Ascending aorta (tissue), 2 donors: ENCODE results near the gene OR10P1. TPM values are rescaled to one million over a fixed set of nuclear protein-coding genes. Genes with fewer than 3 reads are reported as not detected.

ENCODE experiments used
- DNase-seq, 2 donors: peaks; one replicate each; pipeline ENCODE4 v3.0.0-alpha.2; 2019; ENCODE audit warnings: low spot score in 2 of 2
- H3K27ac ChIP-seq, 2 donors: fragments of 200-600 bp; sonication (generic); one replicate each; pipeline ENCODE4 v1.5.1; 2016 to 2017; ENCODE audit warnings: mild to moderate bottlenecking in 1 of 2
- H3K27me3 ChIP-seq: fragments of 200-600 bp; sonication (generic); one replicate; pipeline ENCODE4 v1.5.1; 2017
- H3K36me3 ChIP-seq, 2 donors: fragments of 200-600 bp; sonication (generic); one replicate each; pipeline ENCODE4 v1.5.1; 2016
- H3K4me1 ChIP-seq, 2 donors: fragments of 200-600 bp; sonication (generic); one replicate each; pipeline ENCODE4 v1.5.1; 2016 to 2017; ENCODE audit warnings: mild to moderate bottlenecking in 1 of 2
- H3K4me3 ChIP-seq, 2 donors: fragments of 200-600 bp; sonication (generic); one replicate each; pipeline ENCODE4 v1.5.1; 2016 to 2017; ENCODE audit warnings: mild to moderate bottlenecking in 1 of 2
- H3K9me3 ChIP-seq, 2 donors: fragments of 200-600 bp; sonication (generic); one replicate each; pipeline ENCODE4 v1.5.1; 2016
- CTCF ChIP-seq, 3 experiments: fragments of 200-600 bp in 2 of 3; fragments of 450-650 bp in 1 of 3; sonication (generic) in 2 of 3; IDR thresholded peaks; one replicate each; pipeline ENCODE4 v1.5.1; 2016 to 2019; ENCODE audit warnings: antibody characterized with exemption in 3 of 3, mild to moderate bottlenecking in 1 of 3, moderate library complexity in 1 of 3
- intact Hi-C: fragments of 100-400 bp; cut with DNase I; formaldehyde crosslinking; loops from one replicate; pipeline ENCODE4 v1.15.1; 2023
- total RNA-seq: library from RNA; depleted of rRNA; stranded (reverse); fragments of >200 nt; gene quantifications from one replicate; pipeline ENCODE4 v1.1.0, GENCODE V29; 2016

OR10P1 gene
- total RNA-seq, 1 donor from 2014 or later, result not detected

DNA sequence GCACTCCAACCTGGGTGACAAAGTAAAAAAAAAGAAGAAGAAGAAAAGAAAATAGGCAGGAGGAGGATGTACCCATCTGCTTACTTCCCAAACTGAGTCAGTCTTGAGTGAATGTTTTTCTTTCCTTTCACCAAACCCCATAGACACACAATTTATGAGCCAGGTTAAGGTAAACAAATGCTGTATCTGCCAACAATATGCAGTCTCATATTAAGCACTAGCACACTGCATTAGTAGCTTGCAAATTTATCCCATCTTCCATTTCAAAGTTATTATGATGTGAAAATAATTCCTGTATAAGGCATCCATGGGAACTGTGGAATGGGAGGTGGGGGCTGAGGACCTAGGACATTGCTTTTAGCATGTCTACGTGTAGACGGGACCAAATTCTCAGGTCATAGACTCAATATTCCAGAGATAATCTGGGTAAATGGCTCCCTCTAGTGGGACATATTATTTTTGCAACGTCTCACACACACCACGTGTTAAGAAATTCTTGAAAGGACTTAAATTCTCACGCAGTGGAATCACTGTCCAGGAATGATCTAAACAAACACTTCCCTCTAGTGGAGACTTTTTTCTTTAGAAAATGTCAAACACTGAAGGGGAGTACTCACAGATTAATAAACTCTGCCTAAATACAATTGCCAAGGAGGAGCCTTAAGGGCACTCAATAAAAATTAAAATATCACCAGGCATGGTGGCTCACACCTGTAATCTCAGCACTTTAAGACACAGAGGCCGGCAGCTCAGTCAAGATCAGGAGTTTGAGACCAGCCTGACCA lies 17.1 kb upstream of the OR10P1 start:
- H3K4me3 ChIP-seq, result no peak overlapping the region
- no peak for DNase-seq
- peak; percentile 69 to 80 (median 70) for TF ChIP-seq CTCF (IDR thresholded peaks at IDR 0.05)
- H3K27me3 ChIP-seq, result no peaks in the 10 kb centered on the region
- H3K9me3 ChIP-seq, result peaks cover 0 to 8% of the 10 kb centered on the region in 2 donors
- no peaks in the 10 kb centered on the region for H3K36me3 ChIP-seq
- no peaks in the 10 kb centered on the region for H3K4me1 ChIP-seq
- intact Hi-C loops, result loop anchor here (1.0 to 5.0 kb wide), 2 partner anchors 430 to 627 kb away; no protein-coding TSS in a partner anchor
- no peak overlapping the region for H3K27ac ChIP-seq

DNA sequence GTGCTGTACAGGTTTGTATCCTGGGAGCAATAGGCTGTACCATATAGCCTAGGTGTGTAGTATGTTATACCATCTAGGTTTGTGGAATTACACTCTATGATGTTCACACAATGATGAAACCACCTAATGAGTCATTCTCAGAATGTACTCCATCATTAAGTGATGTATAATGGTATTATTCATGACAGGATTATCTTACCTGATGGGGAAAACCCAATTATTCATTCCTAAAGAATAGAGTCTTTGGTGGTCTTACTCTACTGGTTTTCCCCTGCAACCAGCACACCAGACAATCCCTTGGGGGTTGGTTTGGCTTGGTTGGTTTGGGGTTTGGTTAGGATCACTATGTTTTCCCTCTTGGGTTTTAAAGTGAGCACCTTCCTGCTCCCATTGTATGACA lies 12.6 kb upstream of the OR10P1 start:
- intact Hi-C loops, result no loop called here
- Histone ChIP-seq H3K4me1 (no peaks in the 10 kb centered on the region), H3K9me3 (no peaks in the 10 kb centered on the region), H3K4me3 (no peak overlapping the region), H3K27ac (no peak overlapping the region), H3K36me3 (no peaks in the 10 kb centered on the region), H3K27me3 (no peaks in the 10 kb centered on the region)
- TF ChIP-seq CTCF (IDR thresholded peaks at IDR 0.05), result no peak
- no peak for DNase-seq

GRCh38 chr12:55626154-55626553 lies 10.5 kb upstream of the OR10P1 start:
- TF ChIP-seq CTCF (IDR thresholded peaks at IDR 0.05), result no peak
- H3K27ac ChIP-seq, result no peak overlapping the region
- no peak overlapping the region for H3K4me3 ChIP-seq
- intact Hi-C loops, result no loop called here
- no peaks in the 10 kb centered on the region for H3K27me3 ChIP-seq
- no peaks in the 10 kb centered on the region for H3K9me3 ChIP-seq
- no peaks in the 10 kb centered on the region for H3K36me3 ChIP-seq
- no peaks in the 10 kb centered on the region for H3K4me1 ChIP-seq
- DNase-seq, result no peak

DNA sequence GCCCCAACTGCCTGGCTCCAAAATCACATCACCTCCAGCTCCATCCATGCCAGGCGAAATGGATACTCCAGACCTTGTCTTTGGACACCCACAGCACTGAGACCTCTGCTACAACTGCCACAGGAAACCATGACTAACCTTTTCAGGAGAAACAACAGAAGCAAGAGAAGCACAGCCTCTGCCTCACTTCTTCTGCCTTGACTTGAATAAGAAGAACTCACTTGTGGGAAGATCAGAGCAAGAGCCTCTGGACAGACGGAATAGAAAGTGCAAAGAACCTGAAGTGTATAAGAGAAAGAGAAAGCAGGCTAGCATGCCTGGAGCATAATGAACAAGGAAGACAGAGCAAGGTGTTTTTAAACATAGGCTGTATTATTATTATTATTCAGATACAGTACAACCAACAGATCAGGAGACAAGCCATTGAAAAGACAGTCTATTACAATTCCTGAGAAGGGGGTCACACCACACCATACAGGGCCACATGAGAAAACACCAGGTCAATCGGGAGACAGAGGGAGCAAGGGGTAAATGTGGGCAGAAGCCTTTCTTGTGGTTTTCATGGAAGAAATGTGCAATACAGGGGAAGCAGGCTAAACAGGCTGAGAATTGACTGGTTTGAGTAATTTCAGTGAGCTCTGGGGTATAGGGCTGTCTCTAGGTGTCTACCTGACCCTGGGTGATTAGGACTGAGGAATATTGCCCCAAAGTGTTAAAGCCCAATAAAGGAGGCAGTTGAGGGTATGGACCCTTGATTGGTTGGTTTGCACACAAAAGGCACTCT lies 7.4 kb upstream of the OR10P1 start:
- intact Hi-C loops, result no loop called here
- H3K4me1 ChIP-seq, result no peaks in the 10 kb centered on the region
- H3K36me3 ChIP-seq, result no peaks in the 10 kb centered on the region
- H3K4me3 ChIP-seq, result no peak overlapping the region
- no peak overlapping the region for H3K27ac ChIP-seq
- no peak for DNase-seq
- TF ChIP-seq CTCF (IDR thresholded peaks at IDR 0.05), result no peak
- no peaks in the 10 kb centered on the region for H3K9me3 ChIP-seq
- H3K27me3 ChIP-seq, result no peaks in the 10 kb centered on the region

DNA sequence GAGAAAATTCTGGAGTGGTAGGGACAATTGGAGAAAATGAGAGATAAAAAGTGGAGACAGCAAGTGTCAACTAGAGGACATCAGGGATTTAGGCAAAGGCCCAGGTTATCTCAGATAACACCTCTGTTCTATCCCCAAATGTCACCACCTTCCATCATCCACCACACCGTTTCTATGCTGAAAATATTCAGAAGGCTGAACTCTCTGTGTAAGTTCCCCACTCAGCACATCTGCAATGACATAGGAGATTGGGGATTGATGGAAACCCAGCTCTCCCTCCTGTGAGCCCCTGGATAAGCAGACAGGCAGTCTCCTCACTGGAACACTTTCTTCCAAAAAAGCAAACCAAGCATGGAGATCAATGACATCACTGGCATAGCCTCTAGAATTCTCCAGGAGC lies 5.6 kb upstream of the OR10P1 start:
- Histone ChIP-seq H3K9me3 (no peaks in the 10 kb centered on the region), H3K27ac (no peak overlapping the region), H3K36me3 (no peaks in the 10 kb centered on the region), H3K27me3 (no peaks in the 10 kb centered on the region), H3K4me3 (no peak overlapping the region), H3K4me1 (no peaks in the 10 kb centered on the region)
- intact Hi-C loops, result no loop called here
- DNase-seq, result no peak
- no peak for TF ChIP-seq CTCF (IDR thresholded peaks at IDR 0.05)
